HepG2 (cell line): ENCODE data around the gene IRGQ.
A peak's percentile ranks its signal among the peaks of the same experiment; 100 is the strongest.

ENCODE experiments used
- ATF1 ChIP-seq: IDR thresholded peaks from 2 replicates; pipeline ENCODE4 v1.6.1; 2016; ENCODE audit warnings: mild to moderate bottlenecking, control low read depth
- CHD2 ChIP-seq: IDR thresholded peaks from 2 replicates; pipeline ENCODE4 v1.6.1; 2011; ENCODE audit warnings: low read depth, low read length, improper control_type of control experiment
- CTCF ChIP-seq: sonication (generic); formaldehyde crosslinking; IDR thresholded peaks from 2 replicates; pipeline ENCODE4 v1.5.0; 2020; ENCODE audit warnings: mild to moderate bottlenecking, missing genetic modification reagents, moderate library complexity
- EHMT2 ChIP-seq: fragments of 200-600 bp; sonication (generic); IDR thresholded peaks from 2 replicates; pipeline ENCODE4 v1.7.0; 2017; ENCODE audit warnings: antibody characterized with exemption, low read depth, low read length, borderline replicate concordance
- EZH2 ChIP-seq: conservative IDR thresholded peaks from 2 replicates; pipeline ENCODE4 v1.6.1; 2012; ENCODE audit warnings: mild to moderate bottlenecking, low read depth, low read length, moderate library complexity
- FOXK1 ChIP-seq: sonication (generic); formaldehyde crosslinking; IDR thresholded peaks from 2 replicates; pipeline ENCODE4 v1.4.0; 2020; ENCODE audit warnings: low read depth, missing genetic modification reagents, borderline replicate concordance
- HDAC2 ChIP-seq: sonication (generic); formaldehyde crosslinking; IDR thresholded peaks from 2 replicates; pipeline ENCODE4 v1.4.0; 2020; ENCODE audit warnings: missing genetic modification reagents
- HOXA7 ChIP-seq: sonication (generic); formaldehyde crosslinking; IDR thresholded peaks from 2 replicates; pipeline ENCODE4 v1.8.1; 2022; ENCODE audit warnings: mild to moderate bottlenecking, missing genetic modification reagents, moderate library complexity
- LBX2 ChIP-seq: sonication (generic); formaldehyde crosslinking; IDR thresholded peaks from 2 replicates; pipeline ENCODE4 v1.5.0; 2020; ENCODE audit warnings: missing genetic modification reagents, mild to moderate bottlenecking, borderline replicate concordance
- NFE2L1 ChIP-seq: sonication (generic); formaldehyde crosslinking; IDR thresholded peaks from 2 replicates; pipeline ENCODE4 v1.4.0; 2020; ENCODE audit warnings: missing genetic modification reagents, mild to moderate bottlenecking, borderline replicate concordance
- RBFOX2 ChIP-seq: fragments of 200-400 bp; formaldehyde crosslinking; IDR thresholded peaks from 2 replicates; pipeline ENCODE4 v1.6.1; 2017; ENCODE audit warnings: low read depth, mild to moderate bottlenecking, low read length
- ZBTB38 ChIP-seq: sonication (generic); formaldehyde crosslinking; IDR thresholded peaks from 2 replicates; pipeline ENCODE4 v1.5.1; 2020; ENCODE audit warnings: mild to moderate bottlenecking, missing genetic modification reagents
- ZNF296 ChIP-seq: sonication (generic); formaldehyde crosslinking; conservative IDR thresholded peaks from 2 replicates; pipeline ENCODE4 v1.5.0; 2020; ENCODE audit warnings: mild to moderate bottlenecking, missing genetic modification reagents

DNA sequence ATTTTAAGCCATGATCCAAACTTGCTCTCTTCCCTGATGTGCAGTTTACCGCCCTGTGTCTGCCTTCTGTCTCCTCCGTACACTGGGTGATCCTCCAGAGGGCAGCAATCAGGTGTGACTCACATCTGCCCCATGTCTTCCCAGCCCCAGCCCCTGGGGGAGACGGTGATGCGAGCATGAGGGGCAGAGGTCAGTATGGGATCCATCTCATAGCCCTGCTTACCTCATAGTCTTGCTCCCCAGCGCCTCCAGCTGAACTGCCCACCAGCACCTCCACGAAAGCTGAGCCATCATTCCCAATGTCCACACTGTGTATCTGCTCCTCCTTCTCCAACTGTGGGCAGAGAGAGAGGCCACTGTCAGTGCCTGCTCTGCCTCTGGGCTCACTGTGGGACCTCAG is 35.2 kb downstream of the IRGQ start:
- no peak for TF ChIP-seq FOXK1
- TF ChIP-seq EHMT2, result no peak
- no peak for TF ChIP-seq ZBTB38 (CRISPR knock-in tag)
- no peak for TF ChIP-seq HDAC2 (CRISPR knock-in tag)
- TF ChIP-seq ATF1 (CRISPR knock-in tag), result no peak
- TF ChIP-seq CHD2, result no peak
- TF ChIP-seq HOXA7 (CRISPR knock-in tag), result no peak
- no peak for TF ChIP-seq RBFOX2
- TF ChIP-seq EZH2, result no peak
- no peak for TF ChIP-seq LBX2 (CRISPR knock-in tag)
- TF ChIP-seq NFE2L1, result no peak
- TF ChIP-seq CTCF, result peak; percentile 35; the same call in 1 of the 2 replicates
- TF ChIP-seq ZNF296 (CRISPR knock-in tag), result no peak
